HG03135 (cell line): ENCODE measurements around the gene C13orf46.

Experiments
- ATAC-seq: cut with Tn5 transposase; IDR thresholded peaks from one replicate; pipeline ENCODE4 v1.9.1; 2021; ENCODE audit warnings: mild to moderate bottlenecking, moderate library complexity; ENCODE audit not compliant: unreplicated experiment

The C13orf46 gene

DNA sequence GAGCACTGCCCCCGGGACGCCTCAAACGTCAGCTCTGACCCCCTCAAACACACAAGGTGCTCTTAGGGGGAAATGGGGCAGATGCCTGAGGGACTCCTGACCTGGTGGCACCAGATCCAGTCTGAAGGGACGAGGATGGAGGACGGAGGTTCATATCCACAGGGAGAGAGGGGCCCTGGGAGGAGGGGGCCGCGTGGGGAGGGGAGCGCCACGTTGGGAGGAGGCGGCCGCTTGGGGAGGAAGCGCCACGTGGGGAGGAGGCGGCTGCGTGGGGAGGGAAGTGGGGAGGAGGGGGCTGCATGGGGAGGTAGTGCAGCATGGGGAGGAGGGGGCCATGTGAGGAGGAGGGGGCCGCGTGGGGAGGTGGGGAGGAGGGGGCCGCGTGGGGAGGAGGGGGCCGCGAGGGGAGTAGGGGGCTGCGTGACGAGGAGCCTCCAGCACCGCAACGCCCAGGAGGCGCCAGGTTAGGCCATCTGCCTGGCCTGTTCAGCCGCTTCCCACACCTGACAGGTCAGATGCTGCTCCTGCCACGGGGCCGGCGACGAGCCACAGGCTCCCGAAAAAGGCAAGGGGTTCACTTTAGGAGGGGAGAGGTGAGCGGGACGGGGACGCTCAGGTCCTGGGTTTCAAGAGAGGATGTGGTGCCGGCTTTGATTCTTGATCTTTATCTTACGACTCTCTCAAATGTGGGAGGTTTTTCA, 36.7 kb upstream of the C13orf46 start:
- ATAC-seq: no peak

DNA sequence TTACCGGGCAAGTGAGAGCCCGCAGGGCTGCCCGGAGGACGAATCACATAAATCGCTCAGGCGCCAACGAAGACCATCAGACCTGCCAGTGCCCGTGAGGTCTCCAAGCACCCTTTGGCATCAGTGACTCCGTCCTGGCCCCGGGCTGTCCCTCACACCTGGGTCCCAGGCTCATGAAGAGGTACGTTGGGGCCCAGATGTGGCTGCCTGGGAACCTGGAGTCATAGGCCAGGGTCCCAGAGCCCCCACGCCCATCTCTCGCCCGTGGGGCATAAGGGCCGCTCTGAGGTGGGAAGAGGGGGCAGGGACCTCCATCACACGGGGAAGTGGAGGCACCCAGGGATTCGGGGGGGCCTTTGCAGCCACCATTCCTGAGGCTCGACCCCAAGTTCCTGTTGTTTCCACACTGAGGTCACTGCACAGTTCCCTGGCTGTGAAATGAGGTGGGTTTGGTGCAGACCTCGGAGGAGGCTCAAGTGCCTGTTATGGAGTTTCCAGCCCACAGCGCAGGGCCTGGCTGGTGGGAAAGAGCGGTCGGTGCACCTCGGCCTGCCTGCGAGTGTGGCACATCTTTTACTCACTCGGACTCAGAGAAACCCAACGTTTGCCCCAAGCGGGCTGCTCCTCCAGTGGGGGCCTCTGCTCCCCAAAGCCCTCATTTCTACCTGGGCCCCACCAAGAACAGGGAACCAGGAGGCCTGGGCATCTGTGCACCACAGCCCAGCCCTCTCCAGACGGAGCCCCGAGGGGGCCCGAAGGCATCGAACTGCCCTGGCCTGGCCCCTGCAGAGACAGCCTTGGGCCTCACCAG, 35.9 kb upstream of the C13orf46 start:
- no peak for ATAC-seq

DNA sequence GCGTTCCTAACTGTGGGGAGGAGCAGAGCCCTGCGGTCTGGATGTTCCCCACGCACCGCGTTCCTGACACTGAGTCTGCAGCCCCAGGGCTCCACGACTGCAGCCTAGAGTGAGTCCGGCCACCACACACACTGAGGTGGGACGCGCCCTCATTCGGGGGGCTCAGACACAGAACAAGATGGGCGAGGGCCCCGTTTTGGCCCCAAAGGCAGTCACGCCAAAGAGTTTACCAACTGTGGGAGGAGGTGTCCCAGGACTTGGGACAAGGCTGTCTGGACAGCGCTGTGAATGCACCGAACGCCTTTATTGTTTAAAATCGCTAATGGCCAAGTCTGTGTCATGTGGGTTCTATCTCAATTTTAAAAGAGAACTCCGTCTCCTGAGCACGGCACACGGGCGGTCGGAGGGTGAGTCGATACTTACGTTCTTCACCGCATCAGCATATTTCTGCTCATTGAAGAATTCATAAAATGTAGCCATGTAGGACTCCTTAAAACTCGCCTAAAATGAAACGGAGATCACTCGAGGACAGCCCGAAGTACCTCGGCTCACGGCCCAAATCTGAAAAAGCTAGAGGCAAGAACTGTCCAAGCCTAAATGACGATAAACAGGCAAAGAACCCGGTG, 35.2 kb upstream of the C13orf46 start:
- ATAC-seq: no peak

DNA sequence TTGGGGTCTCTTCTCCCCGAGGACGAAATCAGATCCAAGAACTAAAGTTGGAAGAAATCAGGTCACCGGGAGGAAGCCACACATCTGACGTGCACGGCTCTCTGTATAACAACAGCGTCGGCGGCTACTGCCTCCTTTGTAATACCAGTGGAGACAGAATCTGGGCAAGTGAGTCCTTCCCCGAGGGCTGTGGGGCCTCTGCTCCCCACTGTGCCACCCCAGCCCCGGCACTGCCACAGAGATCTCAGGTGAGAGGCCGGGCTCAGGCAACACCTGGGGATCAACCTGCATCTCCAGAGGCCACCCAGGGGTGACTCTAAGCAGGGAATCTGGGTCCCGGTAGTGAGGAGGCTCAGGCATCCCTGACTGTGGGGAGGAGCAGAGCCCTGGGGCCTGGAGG, 33.7 kb upstream of the C13orf46 start:
- no peak for ATAC-seq

DNA sequence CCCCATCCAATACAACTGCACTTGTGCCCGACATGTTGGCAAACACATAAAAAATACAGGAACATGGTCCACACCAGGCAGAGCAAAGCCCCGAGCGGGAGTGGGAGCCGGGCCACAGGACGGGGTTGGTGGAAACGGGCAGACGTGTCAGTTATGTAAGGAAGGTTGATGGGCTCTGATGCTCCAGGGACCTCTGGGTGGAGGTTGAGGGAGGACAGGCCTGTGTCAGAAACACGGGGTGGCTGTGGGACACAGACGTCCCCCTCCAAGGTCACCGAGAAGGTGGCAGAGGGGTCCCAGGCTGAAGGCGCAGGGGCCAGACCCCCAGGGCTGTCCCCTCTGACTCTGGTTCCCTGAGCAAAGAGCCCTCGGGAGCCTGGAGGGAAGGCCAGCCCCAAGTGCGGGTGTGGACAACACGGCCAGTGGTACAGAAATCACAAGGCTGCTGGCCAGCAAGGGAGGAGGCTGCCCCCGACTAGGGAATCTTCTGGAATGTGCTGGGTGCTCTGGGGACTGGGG, 31.4 kb upstream of the C13orf46 start:
- no peak for ATAC-seq

DNA sequence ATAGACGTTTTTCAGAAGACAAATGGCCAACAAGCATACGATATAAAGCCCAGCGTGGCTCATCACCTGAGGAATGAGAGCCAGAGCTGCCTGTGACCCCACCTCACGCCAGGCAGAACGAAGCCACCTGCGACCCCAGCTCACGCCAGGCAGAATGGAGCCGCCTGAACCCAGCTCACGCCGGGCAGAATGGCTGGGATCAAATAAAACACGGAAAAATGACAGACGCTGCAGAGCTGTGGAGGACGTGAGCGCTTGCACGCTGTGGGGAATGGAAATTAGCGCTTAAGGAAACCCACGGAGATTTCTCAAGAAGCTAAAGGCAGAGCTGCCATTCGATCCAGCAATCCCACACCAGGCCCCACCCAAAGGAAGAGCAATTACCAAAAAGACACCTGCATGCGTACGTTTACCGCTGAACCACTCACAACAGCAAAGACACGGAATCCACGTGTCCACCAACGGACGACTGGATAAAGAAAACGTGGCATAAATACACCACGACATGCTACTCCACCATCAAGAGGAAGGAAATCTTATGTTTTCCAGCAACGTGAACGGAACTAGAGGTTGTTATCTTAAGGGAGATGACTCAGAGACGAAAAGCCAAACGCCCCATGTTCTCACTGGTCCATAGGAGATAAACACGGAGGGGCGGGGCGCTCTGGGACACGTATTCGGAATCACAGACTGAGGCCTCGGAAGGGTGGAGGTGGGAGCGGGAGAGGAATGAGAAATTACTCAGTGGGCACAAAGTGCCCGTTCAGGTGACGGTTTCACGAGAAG, 30.7 kb upstream of the C13orf46 start:
- no peak for ATAC-seq

DNA sequence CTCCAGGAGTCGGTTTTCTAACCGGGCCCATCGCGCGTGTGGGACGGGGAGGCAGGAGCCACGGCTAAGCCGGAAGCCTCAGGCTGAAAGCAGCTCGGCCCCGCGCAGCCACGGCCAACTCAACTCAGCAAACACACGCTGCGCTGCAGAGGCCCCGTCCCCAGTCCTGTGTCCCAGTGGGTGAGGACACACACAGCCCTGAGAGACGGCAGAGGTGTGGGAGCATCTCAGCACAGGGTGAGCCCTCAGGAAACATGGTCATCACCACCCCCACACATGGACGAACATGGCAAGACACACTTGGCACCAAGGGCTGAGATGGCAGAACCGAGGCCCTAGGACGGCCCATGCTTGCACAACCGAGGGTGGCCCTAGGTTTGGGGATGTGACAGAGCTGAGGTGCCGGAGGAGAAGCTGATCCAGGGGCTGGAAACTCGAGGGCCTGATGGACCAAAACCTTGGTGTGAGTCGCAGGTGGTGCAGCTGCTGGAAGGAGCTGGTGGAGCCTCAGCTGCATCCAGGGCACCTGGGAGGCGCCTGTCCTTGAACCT, 29.0 kb upstream of the C13orf46 start:
- ATAC-seq: no peak

DNA sequence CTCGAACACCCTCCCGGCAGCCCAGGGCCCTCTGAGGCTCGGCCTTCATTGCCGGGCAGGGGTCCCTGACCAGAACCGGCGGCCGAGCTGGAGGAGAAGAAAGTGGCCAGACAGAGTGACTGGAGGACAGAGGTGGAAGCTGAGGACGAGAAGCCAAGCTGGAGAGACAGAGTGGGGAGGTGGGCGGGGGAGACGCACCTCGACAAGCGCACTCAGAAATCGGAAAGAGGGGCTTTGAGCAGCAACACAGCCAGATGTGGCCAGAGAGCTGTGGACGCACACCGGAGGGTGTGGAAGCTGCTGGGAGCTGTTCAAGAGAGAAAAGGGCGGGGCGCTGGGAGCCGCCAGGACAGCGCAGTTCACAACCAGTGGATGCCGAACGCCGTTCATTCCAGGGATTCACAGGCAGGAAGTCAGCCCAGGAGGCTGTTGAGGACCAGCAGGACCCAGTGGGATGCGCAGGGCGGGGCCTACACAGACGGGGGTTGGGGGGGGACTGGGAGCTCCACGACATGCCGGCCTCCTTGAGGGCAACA, 28.2 kb upstream of the C13orf46 start:
- ATAC-seq: no peak

DNA sequence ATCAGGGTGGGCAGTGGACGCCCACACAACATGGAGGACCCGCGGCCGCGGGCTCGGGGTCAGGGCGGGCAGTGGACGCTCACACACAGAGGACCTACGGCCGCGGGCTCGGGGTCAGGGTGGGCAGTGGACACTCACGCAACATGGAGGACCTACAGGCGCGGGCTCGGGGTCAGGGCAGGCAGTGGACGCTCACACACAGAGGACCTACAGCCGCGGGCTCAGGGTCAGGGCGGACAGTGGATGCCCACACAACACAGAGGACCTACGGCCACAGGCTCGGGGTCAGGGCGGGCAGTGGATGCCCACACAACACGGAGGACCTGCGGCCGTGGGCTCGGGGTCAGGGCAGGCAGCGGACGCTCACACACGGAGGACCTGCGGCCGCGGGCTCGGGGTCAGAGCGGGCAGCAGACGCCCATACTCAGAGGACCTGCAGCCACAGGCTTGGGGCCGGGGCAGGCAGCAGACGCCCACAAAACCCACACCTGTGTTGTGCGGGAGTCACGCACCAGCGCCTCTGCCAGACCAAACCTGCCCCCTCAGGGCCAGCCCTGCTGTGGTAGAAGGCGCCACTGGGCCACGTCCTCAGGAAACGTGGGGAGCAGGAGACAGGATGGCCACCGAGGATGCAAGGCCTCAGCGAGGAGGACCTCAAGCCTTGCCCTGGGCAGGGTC, 27.6 kb upstream of the C13orf46 start:
- no peak for ATAC-seq

DNA sequence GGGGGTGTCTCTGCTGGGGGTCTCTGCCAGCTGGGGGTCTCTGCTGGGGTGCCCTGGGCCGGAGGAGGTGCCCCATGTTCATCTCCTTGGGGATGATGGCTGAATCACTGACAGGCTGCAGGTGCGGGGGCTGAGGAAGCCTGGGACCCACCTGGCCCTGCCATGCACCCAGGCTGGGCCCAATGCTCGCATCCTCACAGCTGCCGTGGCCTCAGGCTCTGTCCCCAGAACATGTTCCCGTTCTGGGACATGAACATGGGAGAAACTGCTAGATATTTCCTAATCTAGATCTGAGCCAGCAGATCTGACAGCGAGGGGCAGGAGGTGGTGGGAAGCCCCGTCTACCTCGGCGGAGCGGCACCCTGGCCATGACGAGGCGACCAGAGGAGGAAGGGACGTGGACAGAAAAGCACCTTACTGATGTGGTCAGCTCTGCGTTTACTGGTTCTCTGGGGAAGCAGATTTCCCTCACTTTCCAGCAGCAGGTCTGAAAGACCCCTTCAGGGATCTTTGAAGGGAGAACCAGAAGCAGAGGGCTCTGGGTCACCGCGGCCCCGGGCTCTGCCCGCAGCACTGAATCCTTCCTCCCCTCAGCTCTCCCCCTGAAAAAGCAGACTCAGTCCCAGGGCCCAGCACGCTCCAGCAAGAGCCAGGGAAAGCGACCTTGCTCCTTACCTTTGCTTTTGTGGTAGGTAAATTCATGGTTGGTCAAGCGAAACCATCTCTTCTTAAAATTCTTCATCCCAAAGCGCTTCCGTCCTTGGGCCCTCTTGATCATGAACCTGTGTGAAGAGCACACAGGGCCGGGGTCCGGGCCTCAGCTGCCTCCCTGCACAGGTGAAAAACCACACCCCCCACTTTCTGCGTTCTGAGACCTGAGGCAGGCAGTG, 26.5 kb upstream of the C13orf46 start:
- no peak for ATAC-seq

DNA sequence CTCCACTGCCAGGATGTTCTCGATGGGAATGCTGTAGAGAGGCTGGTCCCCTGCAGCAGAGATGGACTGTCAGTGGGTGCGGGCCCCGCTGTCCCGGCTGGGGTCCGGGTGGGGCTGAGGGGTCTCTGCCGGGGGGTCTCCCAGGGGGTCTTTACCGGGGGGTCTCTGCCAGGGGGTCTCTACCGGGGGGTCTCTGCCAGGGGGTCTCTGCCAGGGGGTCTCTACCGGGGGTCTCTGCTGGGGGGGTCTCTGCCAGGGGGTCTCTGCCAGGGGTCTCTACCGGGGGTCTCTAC, 25.7 kb upstream of the C13orf46 start:
- ATAC-seq: no peak

DNA sequence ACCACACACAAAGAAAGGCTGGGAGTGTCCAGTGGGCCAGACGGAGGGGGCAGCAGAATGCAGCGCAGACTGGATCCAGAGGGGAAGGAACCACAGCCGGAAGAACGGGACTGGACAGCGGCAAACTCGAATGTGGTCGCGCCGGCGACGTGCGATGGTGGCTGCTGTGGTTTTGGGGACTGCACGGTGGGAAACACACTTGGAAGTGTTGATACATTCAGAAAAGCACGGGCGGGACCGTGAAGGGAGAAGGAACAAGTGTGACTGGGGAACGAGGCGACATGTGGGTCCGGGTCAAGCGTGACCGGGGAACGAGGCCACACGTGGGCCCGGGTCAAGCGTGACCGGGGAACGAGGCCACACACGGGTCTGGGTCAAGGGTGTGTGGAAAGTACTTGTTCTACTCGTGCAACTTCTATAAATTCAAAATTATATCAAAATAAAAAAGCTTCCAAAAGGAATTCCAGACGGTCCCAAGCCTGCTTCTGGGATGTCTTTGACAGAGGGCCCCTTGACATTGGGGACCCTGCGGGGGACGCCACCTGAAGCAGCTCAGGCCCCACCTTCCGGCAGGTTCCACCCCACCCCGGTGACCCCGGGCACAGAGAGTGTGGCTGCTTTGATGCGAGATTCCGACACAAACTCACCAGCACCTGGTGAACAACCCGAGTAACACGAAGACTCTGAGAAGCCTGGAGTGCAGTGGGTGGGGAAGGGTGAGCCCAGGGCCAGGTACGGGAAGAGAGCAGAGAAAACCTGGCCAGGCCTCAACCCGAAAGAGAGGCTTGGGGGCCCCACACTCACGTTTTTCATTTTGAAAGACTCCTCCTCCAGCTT, 25.1 kb upstream of the C13orf46 start:
- no peak for ATAC-seq

DNA sequence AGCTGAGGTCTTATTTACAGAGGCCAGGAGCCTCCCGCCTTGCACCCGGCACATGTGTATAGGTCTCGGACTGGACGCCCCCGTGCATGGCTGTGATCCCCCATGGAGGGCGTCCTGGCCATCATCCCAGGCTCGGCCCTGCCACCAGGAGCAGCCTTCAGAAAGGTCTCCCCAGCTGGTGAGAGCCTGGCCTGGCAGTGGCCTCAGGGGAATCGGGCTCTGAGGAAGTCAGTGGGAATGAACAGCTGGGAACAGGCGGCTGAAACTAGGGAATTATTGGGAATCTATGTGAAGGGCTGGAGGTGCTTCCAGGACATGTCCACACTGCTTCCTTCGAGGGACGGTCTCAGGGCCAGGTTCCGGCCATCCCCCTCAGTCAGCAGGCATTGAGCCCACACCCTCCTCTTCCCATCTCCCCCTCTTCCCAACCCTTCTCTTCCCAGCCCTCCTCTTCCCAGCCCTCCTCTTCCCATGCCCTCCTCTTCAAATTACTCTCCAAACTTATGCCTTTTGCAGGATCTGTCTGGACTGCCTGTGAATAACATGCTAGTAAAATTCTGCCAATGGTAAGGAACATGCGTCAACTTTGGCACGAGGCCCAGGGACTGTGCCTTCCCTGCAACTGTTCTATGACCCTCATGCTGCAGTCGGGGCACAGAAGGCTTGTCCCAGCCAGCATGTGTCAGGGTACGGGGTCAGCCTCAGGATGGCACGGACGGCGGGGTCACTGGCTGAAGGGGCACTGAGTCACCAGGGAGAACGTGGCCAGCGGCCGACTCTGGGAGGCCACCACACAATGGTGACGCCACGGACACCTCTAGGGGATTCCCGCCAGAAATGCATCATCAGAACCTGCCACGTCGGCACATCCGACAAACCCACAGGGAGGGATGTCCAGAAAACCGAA, 24.2 kb upstream of the C13orf46 start:
- ATAC-seq: no peak

DNA sequence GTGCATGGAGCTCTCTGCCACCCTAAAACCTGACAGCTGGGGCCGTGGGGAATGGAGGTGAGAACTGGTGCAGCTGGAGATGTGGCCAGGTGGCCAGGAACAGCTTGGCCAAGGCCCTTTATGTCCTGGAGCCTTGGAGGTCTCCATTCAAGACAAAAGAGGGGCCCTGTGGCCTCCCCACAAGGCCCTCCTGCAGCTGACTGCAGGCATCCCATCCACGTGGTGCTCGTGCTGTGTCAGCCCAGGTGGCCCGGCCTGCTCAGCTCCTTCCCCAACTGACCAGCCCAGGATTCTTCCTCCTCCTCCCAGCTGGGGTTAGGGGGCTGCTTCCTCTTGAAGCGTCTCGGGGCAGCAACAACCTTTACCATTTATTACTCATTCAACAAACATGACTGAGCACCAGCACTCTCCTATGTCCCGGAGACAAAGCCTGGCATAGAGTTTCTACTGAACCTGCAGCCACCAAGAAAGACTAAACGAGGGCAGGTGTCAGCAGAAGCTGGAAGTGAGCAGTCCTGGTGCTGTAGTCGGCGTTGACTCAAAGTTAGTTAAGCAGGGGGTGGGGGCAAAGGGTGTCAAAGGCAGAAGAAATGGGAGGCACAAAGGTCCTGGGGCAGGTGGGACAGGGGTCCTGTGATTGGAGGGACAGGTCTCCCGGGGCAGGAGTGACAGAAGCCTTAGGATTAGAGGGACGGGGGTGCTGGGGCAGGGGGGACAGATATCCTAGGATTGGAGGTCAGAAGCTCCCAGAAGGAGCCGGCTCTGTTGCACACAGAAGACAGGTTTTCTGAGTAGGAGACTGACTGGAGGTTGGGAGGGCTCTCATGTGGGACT, 23.3 kb upstream of the C13orf46 start:
- ATAC-seq: no peak

DNA sequence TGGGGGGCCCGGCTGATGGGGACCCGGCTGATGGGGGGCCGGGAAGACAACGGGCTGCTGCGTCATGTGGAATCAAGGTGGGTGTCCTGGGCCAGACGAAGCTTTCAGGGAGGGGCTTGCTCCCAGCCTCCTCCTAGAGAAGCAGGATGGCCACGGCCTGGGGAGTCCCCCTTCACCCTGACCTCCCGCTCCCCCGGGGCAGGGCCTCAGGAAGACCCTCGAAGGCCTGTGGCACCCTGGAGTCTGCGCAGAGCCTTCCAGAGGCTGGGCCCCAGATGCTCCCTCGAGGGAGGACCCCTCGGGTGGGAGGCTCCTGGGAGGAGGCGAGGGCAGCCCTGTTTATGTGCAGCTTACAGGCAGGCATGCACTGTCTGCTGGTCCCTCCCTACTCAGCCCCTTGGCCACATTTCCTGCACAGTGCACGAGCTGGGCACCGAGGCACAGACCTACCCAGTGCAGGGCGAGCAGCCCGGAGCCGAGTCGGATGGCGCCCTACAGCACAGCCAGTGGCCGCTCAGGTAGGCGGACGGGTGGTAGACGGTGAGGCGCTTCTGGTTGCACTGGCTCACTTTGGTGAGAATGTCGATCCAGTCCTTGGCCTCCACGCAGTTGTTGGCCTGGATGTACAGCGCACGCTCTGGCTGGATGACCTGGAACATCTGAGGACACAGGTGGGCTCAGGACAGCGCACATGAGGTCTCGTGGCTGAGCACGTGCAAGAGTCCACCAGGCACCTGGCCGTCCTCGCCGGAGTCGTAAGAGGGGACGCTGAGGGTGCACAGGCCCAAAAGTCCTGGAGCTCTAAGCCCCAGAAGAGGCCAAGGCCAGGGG, 22.4 kb upstream of the C13orf46 start:
- ATAC-seq: no peak
